Measurements from ENCODE around the gene TMEM240. TPM values are rescaled to one million over a fixed set of nuclear protein-coding genes. Genes with fewer than 3 reads are reported as not detected.

Gene TMEM240
- total RNA-seq, 2 experiments from 2014 or later: 0.76 to 2.1 TPM

GRCh38 chr1:1538334-1538733, 2.1 kb downstream of the TMEM240 start:
- H3K36me3 ChIP-seq (ENCODE audit: insufficient read depth, low read length): peaks cover 28% of the 10 kb centered on the region
- intact Hi-C loops (cut with micrococcal nuclease; ENCODE audit: unreplicated experiment): no loop called here
- no peaks in the 10 kb centered on the region for H3K9me3 ChIP-seq (ENCODE audit: low read length)
- no peak overlapping the region for H3K4me3 ChIP-seq (ENCODE audit: low read depth, low read length, poor library complexity, severe bottlenecking)
- H3K9me2 ChIP-seq (ENCODE audit: insufficient read depth, low read length): no peaks in the 10 kb centered on the region
- no peak overlapping the region for H2AFZ ChIP-seq (ENCODE audit: low read length)
- TF ChIP-seq CTCF (conservative IDR thresholded peaks at IDR 0.05; ENCODE audit: low read length) (no peak), EZH2phosphoT487 (IDR thresholded peaks at IDR 0.05; ENCODE audit: borderline replicate concordance, low read depth, low read length) (no peak)
- BruUV-seq (replicated peaks): no TSS peak
- DNase-seq (ENCODE audit: low spot score): no peak
- no peak overlapping the region for H3K4me2 ChIP-seq (ENCODE audit: low read length)
- no peaks in the 10 kb centered on the region for H3K4me1 ChIP-seq (ENCODE audit: insufficient read depth, low read length, poor library complexity, severe bottlenecking)
- POLR2A ChIA-PET: no interaction called here
- CTCF ChIA-PET (ENCODE audit: unreplicated experiment): no interaction called here
- no peak overlapping the region for H3K27ac ChIP-seq (ENCODE audit: low read depth, low read length, poor library complexity, severe bottlenecking)
- H3K79me2 ChIP-seq (ENCODE audit: insufficient read depth, low read depth, low read length): no peaks in the 10 kb centered on the region
- no peaks in the 10 kb centered on the region for H4K20me1 ChIP-seq (ENCODE audit: insufficient read depth, low read length)

- H3K9me2 ChIP-seq (ENCODE audit: insufficient read depth, low read length): no peaks in the 10 kb centered on the region
- TF ChIP-seq CTCF (conservative IDR thresholded peaks at IDR 0.05; ENCODE audit: low read length) (no peak), EZH2phosphoT487 (IDR thresholded peaks at IDR 0.05; ENCODE audit: borderline replicate concordance, low read depth, low read length) (no peak)
- peaks cover 25% of the 10 kb centered on the region for H3K36me3 ChIP-seq (ENCODE audit: insufficient read depth, low read length)
- no TSS peak for BruUV-seq (replicated peaks)
- H3K4me1 ChIP-seq (ENCODE audit: insufficient read depth, low read length, poor library complexity, severe bottlenecking): no peaks in the 10 kb centered on the region
- no peak overlapping the region for H3K4me2 ChIP-seq (ENCODE audit: low read length)
- no peak for DNase-seq (ENCODE audit: low spot score)
- H3K4me3 ChIP-seq (ENCODE audit: low read depth, low read length, poor library complexity, severe bottlenecking): no peak overlapping the region
- H3K27ac ChIP-seq (ENCODE audit: low read depth, low read length, poor library complexity, severe bottlenecking): no peak overlapping the region
- H4K20me1 ChIP-seq (ENCODE audit: insufficient read depth, low read length): no peaks in the 10 kb centered on the region
- ChIA-PET CTCF (ENCODE audit: unreplicated experiment) (no interaction called here), POLR2A (no interaction called here)
- H3K79me2 ChIP-seq (ENCODE audit: insufficient read depth, low read depth, low read length): no peaks in the 10 kb centered on the region
- no peak overlapping the region for H2AFZ ChIP-seq (ENCODE audit: low read length)
- intact Hi-C loops (cut with micrococcal nuclease; ENCODE audit: unreplicated experiment): no loop called here
- no peaks in the 10 kb centered on the region for H3K9me3 ChIP-seq (ENCODE audit: low read length)
Measured at GRCh38 chr1:1537626-1538250, 2.7 kb downstream of the TMEM240 start.

- no TSS peak for BruUV-seq (replicated peaks)
- Histone ChIP-seq H3K4me3 (ENCODE audit: low read depth, low read length, poor library complexity, severe bottlenecking) (no peak overlapping the region), H3K9me3 (ENCODE audit: low read length) (no peaks in the 10 kb centered on the region), H3K27ac (ENCODE audit: low read depth, low read length, poor library complexity, severe bottlenecking) (no peak overlapping the region), H3K4me2 (ENCODE audit: low read length) (no peak overlapping the region), H2AFZ (ENCODE audit: low read length) (no peak overlapping the region), H3K9me2 (ENCODE audit: insufficient read depth, low read length) (no peaks in the 10 kb centered on the region), H3K36me3 (ENCODE audit: insufficient read depth, low read length) (peaks cover 27% of the 10 kb centered on the region), H4K20me1 (ENCODE audit: insufficient read depth, low read length) (no peaks in the 10 kb centered on the region), H3K79me2 (ENCODE audit: insufficient read depth, low read depth, low read length) (no peaks in the 10 kb centered on the region), H3K4me1 (ENCODE audit: insufficient read depth, low read length, poor library complexity, severe bottlenecking) (no peaks in the 10 kb centered on the region)
- ChIA-PET CTCF (ENCODE audit: unreplicated experiment) (interaction anchor here (0.5 to 0.6 kb wide), 2 partner anchors 70 to 254 kb away, joined by 3 read pairs; no protein-coding TSS in a partner anchor), POLR2A (no interaction called here)
- no peak for TF ChIP-seq EZH2phosphoT487 (IDR thresholded peaks at IDR 0.05; ENCODE audit: borderline replicate concordance, low read depth, low read length)
- no peak for TF ChIP-seq CTCF (conservative IDR thresholded peaks at IDR 0.05; ENCODE audit: low read length)
- intact Hi-C loops (cut with micrococcal nuclease; ENCODE audit: unreplicated experiment): no loop called here
- no peak for DNase-seq (ENCODE audit: low spot score)
Measured at GRCh38 chr1:1536938-1537546, 3.4 kb downstream of the TMEM240 start.
